CD4-positive, alpha-beta T cell treated with Interleukin-17A for 1 hour (primary cell): ENCODE results near the gene CLDN6.
"Not testable (repeated sequence)": the region's sequence is repeated elsewhere in the genome, so short reads cannot be mapped to it uniquely, and the experiment has no call there.

ENCODE experiments used
- DNase-seq: peaks from one replicate; pipeline ENCODE4 v3.0.0-alpha.2; 2020

CLDN6 gene

GRCh38 chr16:3017794-3018506, at the start of gene CLDN6:
CLDN6 (minus strand) TSS chr16:3018183; CDS start chr16:3016021, 2,162 bp downstream.
- no peak for DNase-seq

GRCh38 chr16:3066440-3066748, 48.4 kb upstream of the CLDN6 start:
- no peak for DNase-seq

- DNase-seq = no peak
Measured at GRCh38 chr16:3065742-3066439, 47.9 kb upstream of the CLDN6 start.

- DNase-seq = peak; percentile 88
Measured at GRCh38 chr16:3065069-3065741, 47.2 kb upstream of the CLDN6 start, which contains the start of gene IL32. IL32 (plus strand) TSS chr16:3065640; CDS start chr16:3065812, 172 bp downstream.

- DNase-seq = no peak
Measured at GRCh38 chr16:3063625-3064386, 45.8 kb upstream of the CLDN6 start.

- no peak for DNase-seq
Measured at GRCh38 chr16:3062553-3062952, 44.6 kb upstream of the CLDN6 start.

GRCh38 chr16:3060339-3061127, 42.5 kb upstream of the CLDN6 start:
- DNase-seq = no peak

GRCh38 chr16:3059723-3060242, 41.8 kb upstream of the CLDN6 start:
- no peak for DNase-seq

- DNase-seq = peak; percentile 88
Measured at GRCh38 chr16:3059041-3059722, 41.2 kb upstream of the CLDN6 start.

GRCh38 chr16:3058139-3059030, 40.4 kb upstream of the CLDN6 start:
- peak; percentile 57 for DNase-seq

GRCh38 chr16:3057181-3058138, 39.5 kb upstream of the CLDN6 start:
- no peak for DNase-seq

- DNase-seq = no peak
Measured at GRCh38 chr16:3056336-3057180, 38.6 kb upstream of the CLDN6 start.

- DNase-seq = not testable (repeated sequence)
Measured at GRCh38 chr16:3055734-3056115, 37.7 kb upstream of the CLDN6 start.

- no peak for DNase-seq
Measured at GRCh38 chr16:3054965-3055733, 37.2 kb upstream of the CLDN6 start.

- not testable (repeated sequence) for DNase-seq
Measured at GRCh38 chr16:3053330-3053710, 35.3 kb upstream of the CLDN6 start.

- DNase-seq = not testable (repeated sequence)
Measured at GRCh38 chr16:3052571-3053329, 34.8 kb upstream of the CLDN6 start.

GRCh38 chr16:3051494-3051893, 33.5 kb upstream of the CLDN6 start:
- no peak for DNase-seq
